ENCODE results near the gene PAMR1.
"Not testable (repeated sequence)": the region's sequence is repeated elsewhere in the genome, so short reads cannot be mapped to it uniquely, and the experiment has no call there.

PAMR1 gene

DNA sequence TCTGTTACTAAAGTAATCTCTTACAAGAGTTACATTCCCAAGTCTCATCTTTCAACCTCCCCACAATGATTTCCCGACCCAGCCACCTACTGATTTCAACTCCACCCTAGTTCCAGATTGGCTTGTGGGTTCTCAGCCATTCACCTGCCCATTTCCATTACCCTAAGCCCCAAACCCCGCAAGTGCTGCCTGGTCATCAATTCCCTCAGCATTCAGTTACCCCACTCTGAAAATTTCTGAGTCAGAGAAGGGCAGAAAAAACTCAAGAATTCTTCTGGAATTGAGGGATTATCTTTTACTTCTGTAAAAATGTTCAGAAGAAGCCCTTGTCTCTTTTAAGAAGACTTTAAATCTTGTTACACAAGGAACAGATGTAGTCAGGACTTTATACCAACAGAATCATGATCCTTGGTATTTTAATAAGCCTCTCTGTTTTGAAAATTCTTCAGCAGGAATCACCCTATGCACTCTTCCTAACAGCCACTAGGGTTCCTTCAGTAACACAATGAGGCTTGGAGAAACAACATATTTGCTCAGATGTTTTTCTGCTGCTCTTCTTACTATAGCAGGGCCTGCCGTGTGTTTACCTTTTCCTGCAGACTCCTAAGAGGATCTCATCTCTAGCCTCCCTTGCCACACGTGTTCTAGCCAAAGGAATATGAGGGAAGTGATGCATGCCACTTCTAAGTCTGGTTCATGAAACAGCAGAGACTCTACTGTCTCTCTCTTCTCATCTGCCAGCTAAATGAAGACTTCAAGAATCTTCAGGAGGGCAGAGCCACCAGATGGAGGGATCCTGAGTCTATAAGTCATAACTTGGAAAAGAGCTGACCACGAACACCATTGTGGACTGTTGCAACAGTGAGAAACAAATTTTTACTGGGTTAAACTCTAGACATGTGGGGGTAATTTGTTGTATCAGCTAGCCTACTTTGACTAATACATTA, 29.3 kb upstream of the PAMR1 start:
- H3K4me3 ChIP-seq (ENCODE audit: low read depth, low read length): no peak overlapping the region
- H3K27ac ChIP-seq (ENCODE audit: low read depth, low read length): no peak overlapping the region
- no peaks in the 10 kb centered on the region for H3K27me3 ChIP-seq (ENCODE audit: control insufficient read depth, insufficient read depth, low read length)
- H3K36me3 ChIP-seq (ENCODE audit: control insufficient read depth, insufficient read depth, low read length): no peaks in the 10 kb centered on the region
- no peaks in the 10 kb centered on the region for H3K9me3 ChIP-seq (ENCODE audit: control insufficient read depth, insufficient read depth, low read depth, low read length)
- 0 out of 2 replicates have a peak, but pooled peaks cover 10% of the 10 kb centered on the region for H3K4me1 ChIP-seq (ENCODE audit: control insufficient read depth, insufficient read depth, low read length)
- H3K9ac ChIP-seq (ENCODE audit: low read length): no peak overlapping the region

DNA sequence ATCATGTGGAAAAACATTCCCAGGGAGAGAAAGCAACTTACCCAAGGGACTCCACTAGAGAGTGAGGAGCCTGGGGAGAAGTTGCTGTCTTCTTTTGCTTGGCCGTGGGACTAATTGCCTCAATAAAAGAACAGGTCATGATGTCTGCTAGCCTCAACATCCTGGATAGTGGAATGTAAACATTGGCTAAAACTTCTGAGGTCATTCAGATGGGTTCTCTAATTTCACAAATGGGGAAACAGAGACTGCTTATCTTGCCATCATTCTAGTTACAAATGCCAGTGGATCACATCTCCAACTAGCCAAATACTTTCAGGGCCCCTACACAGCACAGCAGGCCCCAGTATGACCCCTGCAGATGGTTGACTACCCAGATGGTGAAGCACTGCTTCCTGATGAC, 28.4 kb upstream of the PAMR1 start:
- Histone ChIP-seq H3K4me3 (ENCODE audit: low read depth, low read length) (no peak overlapping the region), H3K9me3 (ENCODE audit: control insufficient read depth, insufficient read depth, low read depth, low read length) (no peaks in the 10 kb centered on the region), H3K36me3 (ENCODE audit: control insufficient read depth, insufficient read depth, low read length) (no peaks in the 10 kb centered on the region), H3K4me1 (ENCODE audit: control insufficient read depth, insufficient read depth, low read length) (peaks cover 17% of the 10 kb centered on the region), H3K27ac (ENCODE audit: low read depth, low read length) (no peak overlapping the region), H3K27me3 (ENCODE audit: control insufficient read depth, insufficient read depth, low read length) (no peaks in the 10 kb centered on the region), H3K9ac (ENCODE audit: low read length) (no peak overlapping the region)

DNA sequence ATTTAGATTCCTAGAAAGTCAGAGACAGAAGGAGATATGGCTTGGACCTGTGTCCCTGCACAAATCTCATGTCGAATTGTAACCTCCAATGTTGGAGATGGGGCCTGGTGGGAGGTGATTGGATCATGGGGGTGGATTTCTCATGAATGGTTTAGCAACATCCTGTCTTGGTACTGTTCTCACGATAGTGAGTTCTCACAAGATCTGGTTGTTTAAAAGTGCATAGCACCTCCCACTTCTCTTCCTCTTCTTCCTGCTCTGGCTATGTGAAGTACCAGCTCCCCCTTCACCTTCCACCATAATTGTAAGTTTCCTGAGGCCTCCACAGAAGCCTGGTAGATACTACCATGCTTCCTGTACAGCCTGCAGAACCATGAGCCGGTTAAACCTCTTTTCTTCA, 27.6 kb upstream of the PAMR1 start:
- Histone ChIP-seq H3K9me3 (ENCODE audit: control insufficient read depth, insufficient read depth, low read depth, low read length) (no peaks in the 10 kb centered on the region), H3K27ac (ENCODE audit: low read depth, low read length) (no peak overlapping the region), H3K36me3 (ENCODE audit: control insufficient read depth, insufficient read depth, low read length) (no peaks in the 10 kb centered on the region), H3K27me3 (ENCODE audit: control insufficient read depth, insufficient read depth, low read length) (no peaks in the 10 kb centered on the region), H3K4me1 (ENCODE audit: control insufficient read depth, insufficient read depth, low read length) (peaks cover 17% of the 10 kb centered on the region), H3K4me3 (ENCODE audit: low read depth, low read length) (no peak overlapping the region), H3K9ac (ENCODE audit: low read length) (no peak overlapping the region)

- H3K9ac ChIP-seq (ENCODE audit: low read length): no peak overlapping the region
- no peaks in the 10 kb centered on the region for H3K36me3 ChIP-seq (ENCODE audit: control insufficient read depth, insufficient read depth, low read length)
- H3K4me3 ChIP-seq (ENCODE audit: low read depth, low read length): no peak overlapping the region
- no peak overlapping the region for H3K27ac ChIP-seq (ENCODE audit: low read depth, low read length)
- no peaks in the 10 kb centered on the region for H3K9me3 ChIP-seq (ENCODE audit: control insufficient read depth, insufficient read depth, low read depth, low read length)
- H3K4me1 ChIP-seq (ENCODE audit: control insufficient read depth, insufficient read depth, low read length): peaks cover 17% of the 10 kb centered on the region
- H3K27me3 ChIP-seq (ENCODE audit: control insufficient read depth, insufficient read depth, low read length): no peaks in the 10 kb centered on the region
Measured at GRCh38 chr11:35552616-35553015, 27.2 kb upstream of the PAMR1 start.

DNA sequence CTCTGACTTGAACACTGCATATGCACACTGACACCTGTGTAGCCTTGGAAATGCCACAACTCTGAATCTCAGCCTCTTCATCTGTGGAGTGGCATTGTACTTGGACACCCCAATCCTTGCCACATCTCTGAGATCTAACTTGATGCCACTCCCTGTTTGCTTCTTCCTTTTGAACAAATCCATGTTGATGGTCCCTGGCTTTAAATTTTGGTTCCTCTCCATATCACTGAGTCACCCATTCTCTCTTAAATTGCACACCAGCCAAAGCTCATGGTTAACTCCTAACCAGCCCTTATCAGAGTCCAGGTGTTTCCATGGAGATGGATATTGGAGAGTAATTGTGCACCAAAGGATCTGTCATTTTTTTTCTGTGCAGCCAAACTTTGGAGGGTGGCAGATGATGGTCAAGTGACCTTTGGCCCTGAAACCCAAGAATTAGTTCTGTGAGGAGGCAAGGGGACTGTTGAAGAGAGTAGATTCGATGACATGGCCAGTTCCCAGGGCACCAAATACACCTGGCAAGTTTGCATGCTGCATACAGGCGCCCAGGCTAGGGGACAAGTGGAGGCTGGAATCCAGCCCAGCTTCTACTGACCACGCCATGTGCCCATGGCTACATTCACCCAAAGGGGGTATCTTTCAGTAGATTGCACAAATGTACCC, 25.1 kb upstream of the PAMR1 start:
- H3K9ac ChIP-seq (ENCODE audit: low read length): no peak overlapping the region
- no peaks in the 10 kb centered on the region for H3K9me3 ChIP-seq (ENCODE audit: control insufficient read depth, insufficient read depth, low read depth, low read length)
- no peaks in the 10 kb centered on the region for H3K27me3 ChIP-seq (ENCODE audit: control insufficient read depth, insufficient read depth, low read length)
- no peak overlapping the region for H3K27ac ChIP-seq (ENCODE audit: low read depth, low read length)
- peaks cover 17% of the 10 kb centered on the region for H3K4me1 ChIP-seq (ENCODE audit: control insufficient read depth, insufficient read depth, low read length)
- H3K4me3 ChIP-seq (ENCODE audit: low read depth, low read length): no peak overlapping the region
- H3K36me3 ChIP-seq (ENCODE audit: control insufficient read depth, insufficient read depth, low read length): no peaks in the 10 kb centered on the region

DNA sequence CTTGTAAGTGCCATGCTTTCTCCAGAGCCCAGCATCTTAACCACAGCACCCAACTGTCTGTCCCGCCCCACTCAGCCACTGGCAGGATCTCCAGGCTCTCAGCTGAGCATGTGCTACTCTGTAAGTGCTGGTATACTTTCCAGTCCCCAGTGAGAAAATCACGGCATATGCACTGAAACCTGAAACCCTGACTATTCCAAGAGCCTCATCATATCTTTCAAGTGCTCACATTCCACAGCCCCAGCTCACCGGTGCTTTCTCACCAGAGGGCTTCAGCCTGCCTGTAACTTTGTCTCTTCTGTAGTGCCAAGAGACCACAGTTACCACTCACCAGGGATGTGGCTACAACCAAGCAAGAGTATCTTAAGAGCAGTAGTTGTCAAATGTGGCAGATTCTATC, 24.4 kb upstream of the PAMR1 start:
- peaks cover 17% of the 10 kb centered on the region for H3K4me1 ChIP-seq (ENCODE audit: control insufficient read depth, insufficient read depth, low read length)
- H3K4me3 ChIP-seq (ENCODE audit: low read depth, low read length): no peak overlapping the region
- H3K27me3 ChIP-seq (ENCODE audit: control insufficient read depth, insufficient read depth, low read length): no peaks in the 10 kb centered on the region
- H3K9me3 ChIP-seq (ENCODE audit: control insufficient read depth, insufficient read depth, low read depth, low read length): no peaks in the 10 kb centered on the region
- no peak overlapping the region for H3K9ac ChIP-seq (ENCODE audit: low read length)
- no peak overlapping the region for H3K27ac ChIP-seq (ENCODE audit: low read depth, low read length)
- H3K36me3 ChIP-seq (ENCODE audit: control insufficient read depth, insufficient read depth, low read length): no peaks in the 10 kb centered on the region

DNA sequence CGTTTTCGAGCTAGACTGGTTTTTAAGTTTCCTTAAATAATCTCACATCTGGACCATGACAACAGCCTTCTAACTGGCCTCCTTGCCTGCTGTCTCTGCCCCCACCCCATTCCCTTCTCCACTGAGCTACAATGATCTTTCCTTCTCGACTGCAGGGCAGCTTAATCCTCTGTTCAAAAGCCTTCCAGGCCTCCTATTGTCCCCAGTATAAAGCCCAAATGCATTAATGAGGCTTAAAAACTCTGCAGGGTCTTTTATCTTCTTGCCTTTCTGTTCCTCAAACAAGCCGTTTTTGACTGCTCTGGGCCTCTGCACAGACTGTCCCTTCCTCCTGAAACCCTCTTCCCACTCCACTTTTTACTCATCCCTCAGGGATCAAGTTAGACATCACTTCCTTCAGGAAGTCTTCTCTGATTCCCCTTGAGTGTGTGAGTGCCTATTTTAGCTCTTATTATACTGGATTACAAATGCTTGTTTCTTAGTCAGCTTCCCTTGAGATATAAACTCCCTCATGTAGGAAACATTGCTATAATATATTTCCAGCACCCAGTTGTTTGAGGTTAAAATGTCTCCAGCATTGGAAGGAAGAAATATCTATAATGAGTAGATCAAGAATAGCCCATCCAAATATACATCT, 23.6 kb upstream of the PAMR1 start:
- Histone ChIP-seq H3K9me3 (ENCODE audit: control insufficient read depth, insufficient read depth, low read depth, low read length) (no peaks in the 10 kb centered on the region), H3K4me1 (ENCODE audit: control insufficient read depth, insufficient read depth, low read length) (peaks cover 12% of the 10 kb centered on the region), H3K27ac (ENCODE audit: low read depth, low read length) (no peak overlapping the region), H3K4me3 (ENCODE audit: low read depth, low read length) (no peak overlapping the region), H3K36me3 (ENCODE audit: control insufficient read depth, insufficient read depth, low read length) (no peaks in the 10 kb centered on the region), H3K27me3 (ENCODE audit: control insufficient read depth, insufficient read depth, low read length) (no peaks in the 10 kb centered on the region), H3K9ac (ENCODE audit: low read length) (no peak overlapping the region)

- not testable (repeated sequence) for H3K4me3 ChIP-seq (ENCODE audit: low read depth, low read length); H3K36me3 ChIP-seq (ENCODE audit: control insufficient read depth, insufficient read depth, low read length); H3K9ac ChIP-seq (ENCODE audit: low read length); H3K27me3 ChIP-seq (ENCODE audit: control insufficient read depth, insufficient read depth, low read length); H3K27ac ChIP-seq (ENCODE audit: low read depth, low read length); H3K9me3 ChIP-seq (ENCODE audit: control insufficient read depth, insufficient read depth, low read depth, low read length); H3K4me1 ChIP-seq (ENCODE audit: control insufficient read depth, insufficient read depth, low read length)
Measured at GRCh38 chr11:35547995-35548394, 22.6 kb upstream of the PAMR1 start.

GRCh38 chr11:35546317-35546716, 20.9 kb upstream of the PAMR1 start:
- H3K27ac ChIP-seq (ENCODE audit: low read depth, low read length): no peak overlapping the region
- no peak overlapping the region for H3K9ac ChIP-seq (ENCODE audit: low read length)
- H3K36me3 ChIP-seq (ENCODE audit: control insufficient read depth, insufficient read depth, low read length): no peaks in the 10 kb centered on the region
- no peak overlapping the region for H3K4me3 ChIP-seq (ENCODE audit: low read depth, low read length)
- peaks cover 9% of the 10 kb centered on the region for H3K4me1 ChIP-seq (ENCODE audit: control insufficient read depth, insufficient read depth, low read length)
- no peaks in the 10 kb centered on the region for H3K9me3 ChIP-seq (ENCODE audit: control insufficient read depth, insufficient read depth, low read depth, low read length)
- no peaks in the 10 kb centered on the region for H3K27me3 ChIP-seq (ENCODE audit: control insufficient read depth, insufficient read depth, low read length)

DNA sequence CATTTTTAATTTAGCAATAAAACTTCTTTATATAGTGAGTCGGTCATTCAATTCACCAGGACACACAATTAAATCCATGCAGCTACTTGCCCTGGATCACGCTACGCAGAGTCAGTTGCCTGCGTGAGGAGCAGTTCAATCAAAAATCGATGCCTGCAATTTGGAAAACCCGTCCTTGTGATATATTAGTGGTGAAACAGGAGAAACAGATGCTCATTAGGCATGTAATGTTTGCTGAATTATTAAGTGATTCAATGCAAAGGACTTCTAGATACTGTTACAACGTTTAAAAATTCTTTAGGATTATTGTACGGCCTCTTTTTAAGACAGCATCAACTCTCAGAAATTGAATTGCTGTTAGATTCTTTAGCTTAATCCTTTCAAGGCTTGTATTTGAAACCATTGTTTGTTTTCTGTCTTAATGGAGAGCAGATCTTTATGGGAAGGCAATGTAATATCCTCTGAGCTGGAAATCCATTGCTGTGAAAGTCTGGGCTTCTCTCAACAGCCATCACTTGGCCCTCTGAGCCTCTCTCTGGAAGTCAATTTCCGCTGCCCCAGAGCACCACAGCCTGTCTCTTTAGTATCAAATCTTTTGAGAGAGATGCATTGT, 20.1 kb upstream of the PAMR1 start:
- no peak overlapping the region for H3K9ac ChIP-seq (ENCODE audit: low read length)
- no peak overlapping the region for H3K4me3 ChIP-seq (ENCODE audit: low read depth, low read length)
- no peak overlapping the region for H3K27ac ChIP-seq (ENCODE audit: low read depth, low read length)
- H3K36me3 ChIP-seq (ENCODE audit: control insufficient read depth, insufficient read depth, low read length): no peaks in the 10 kb centered on the region
- no peaks in the 10 kb centered on the region for H3K9me3 ChIP-seq (ENCODE audit: control insufficient read depth, insufficient read depth, low read depth, low read length)
- H3K27me3 ChIP-seq (ENCODE audit: control insufficient read depth, insufficient read depth, low read length): no peaks in the 10 kb centered on the region
- peaks cover 9% of the 10 kb centered on the region for H3K4me1 ChIP-seq (ENCODE audit: control insufficient read depth, insufficient read depth, low read length)

GRCh38 chr11:35543481-35543880, 18.1 kb upstream of the PAMR1 start:
- H3K9ac ChIP-seq (ENCODE audit: low read length): no peak overlapping the region
- no peak overlapping the region for H3K4me3 ChIP-seq (ENCODE audit: low read depth, low read length)
- peaks cover 8% of the 10 kb centered on the region for H3K4me1 ChIP-seq (ENCODE audit: control insufficient read depth, insufficient read depth, low read length)
- no peaks in the 10 kb centered on the region for H3K36me3 ChIP-seq (ENCODE audit: control insufficient read depth, insufficient read depth, low read length)
- no peaks in the 10 kb centered on the region for H3K9me3 ChIP-seq (ENCODE audit: control insufficient read depth, insufficient read depth, low read depth, low read length)
- H3K27me3 ChIP-seq (ENCODE audit: control insufficient read depth, insufficient read depth, low read length): no peaks in the 10 kb centered on the region
- H3K27ac ChIP-seq (ENCODE audit: low read depth, low read length): no peak overlapping the region

Measured in HUES6 (cell line).